Stimulated activated CD8-positive, alpha-beta memory T cell treated with anti-CD3 and anti-CD28 coated beads, Interleukin-4, amount 100 ng/mL, for 48 hours (primary cell): Measurements from ENCODE around the gene KCNH5.
"Not testable (repeated sequence)": the region's sequence is repeated elsewhere in the genome, so short reads cannot be mapped to it uniquely, and the experiment has no call there.

Source experiments
- DNase-seq: peaks from one replicate; pipeline ENCODE4 v3.0.0-alpha.2; 2020

The KCNH5 gene

DNA sequence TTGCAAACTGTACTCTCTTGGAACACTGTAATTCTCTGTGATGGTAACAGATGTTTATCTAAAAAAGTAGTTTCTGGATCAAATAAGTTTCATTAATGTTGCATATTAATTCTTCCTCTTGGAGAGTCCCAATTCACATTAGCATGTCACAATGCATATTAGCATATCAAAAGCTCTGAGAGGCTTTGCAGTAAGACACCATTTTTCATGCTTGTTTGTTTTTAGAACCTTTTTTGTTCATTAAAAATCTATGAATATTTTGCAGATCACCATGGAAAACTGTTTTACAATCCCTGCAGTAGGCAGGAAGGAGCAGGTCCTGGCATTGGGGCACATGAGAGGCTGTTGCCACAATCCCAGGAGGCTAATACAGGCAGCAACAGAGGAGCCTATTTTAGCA, 180.7 kb downstream of the KCNH5 start:
- DNase-seq, result no peak

DNA sequence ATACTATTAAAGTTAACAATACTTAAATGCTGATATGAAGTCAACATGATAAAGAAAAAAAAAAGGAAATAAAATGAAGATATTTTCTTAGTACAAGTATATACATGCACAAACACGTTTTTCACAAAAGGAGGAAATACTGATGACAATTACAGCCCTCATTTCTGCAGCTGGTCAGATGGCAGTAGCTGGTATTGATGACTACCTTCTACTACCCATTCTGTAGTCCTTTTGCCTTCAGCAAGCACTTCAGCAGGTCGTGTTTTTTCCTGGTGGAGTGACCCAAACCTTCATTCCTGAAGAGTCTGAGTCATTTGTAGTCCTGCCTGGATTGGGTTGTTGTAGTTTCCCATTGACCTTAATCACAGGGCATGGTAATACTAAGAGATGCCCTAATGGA, 187.2 kb downstream of the KCNH5 start:
- DNase-seq, result not testable (repeated sequence)

GRCh38 chr14:62854951-62855350, 190.3 kb downstream of the KCNH5 start:
- DNase-seq, result no peak

- no peak for DNase-seq
These were observed 198.1 kb downstream of the KCNH5 start for GRCh38 chr14:62847168-62847567.

DNA sequence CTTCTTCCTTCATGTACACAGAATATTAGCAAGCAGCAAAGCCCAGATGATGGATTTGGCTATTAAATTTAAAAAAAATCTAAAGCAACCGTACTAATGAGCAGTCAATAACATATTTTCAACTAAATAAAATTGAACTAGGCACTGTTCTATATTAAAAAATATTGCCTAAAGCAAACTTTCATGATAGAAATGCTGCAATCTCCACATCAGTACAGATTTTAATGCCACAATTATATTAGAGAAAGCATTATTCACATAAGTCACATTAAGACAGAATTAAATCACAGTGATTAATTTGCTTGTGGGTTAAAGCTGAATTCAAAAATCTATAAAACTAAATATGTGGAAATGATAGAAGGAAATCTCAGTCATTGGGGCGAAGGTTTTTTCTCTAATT, 200.7 kb downstream of the KCNH5 start:
- no peak for DNase-seq

DNA sequence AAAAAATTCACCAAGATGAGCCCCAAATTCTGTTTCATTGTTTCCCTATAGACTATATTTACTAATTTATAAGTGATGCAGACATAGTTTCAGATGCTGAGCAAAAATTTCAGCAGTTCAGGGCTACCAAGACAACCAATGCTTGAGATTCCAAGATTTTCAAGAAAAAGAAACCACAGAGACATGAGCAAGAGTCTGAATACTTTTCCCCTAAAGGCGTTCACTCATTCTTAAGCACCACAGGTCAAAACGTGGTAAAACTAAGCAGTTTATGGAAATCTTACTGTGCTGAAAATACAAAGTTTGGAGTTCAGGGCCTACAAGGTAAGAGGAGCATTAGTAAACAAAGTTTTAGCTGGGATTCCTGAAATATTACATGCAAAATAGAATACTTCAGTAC, 221.2 kb downstream of the KCNH5 start:
- no peak for DNase-seq

GRCh38 chr14:62819931-62820330, 225.3 kb downstream of the KCNH5 start:
- no peak for DNase-seq

- DNase-seq, result no peak
These were observed 237.6 kb downstream of the KCNH5 start for GRCh38 chr14:62807636-62808035.

DNA sequence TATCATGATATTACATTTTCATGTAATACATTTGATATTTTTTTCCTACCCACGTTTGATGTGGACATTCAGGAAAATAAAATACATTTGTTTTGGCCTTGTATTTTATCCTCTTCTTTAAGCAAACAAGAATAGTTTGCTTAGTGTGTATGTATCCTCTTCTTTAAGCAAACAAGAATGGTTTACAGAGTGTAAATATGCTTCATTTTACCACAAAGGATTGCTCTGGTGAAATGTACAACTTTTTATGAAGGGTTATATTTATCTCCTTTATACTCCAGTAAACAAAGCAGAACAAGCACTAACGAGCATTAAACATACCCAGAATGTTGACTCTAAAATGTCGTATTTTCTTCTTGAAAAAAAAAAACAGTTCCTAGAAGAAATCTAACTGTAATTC, 244.7 kb downstream of the KCNH5 start:
- no peak for DNase-seq

DNA sequence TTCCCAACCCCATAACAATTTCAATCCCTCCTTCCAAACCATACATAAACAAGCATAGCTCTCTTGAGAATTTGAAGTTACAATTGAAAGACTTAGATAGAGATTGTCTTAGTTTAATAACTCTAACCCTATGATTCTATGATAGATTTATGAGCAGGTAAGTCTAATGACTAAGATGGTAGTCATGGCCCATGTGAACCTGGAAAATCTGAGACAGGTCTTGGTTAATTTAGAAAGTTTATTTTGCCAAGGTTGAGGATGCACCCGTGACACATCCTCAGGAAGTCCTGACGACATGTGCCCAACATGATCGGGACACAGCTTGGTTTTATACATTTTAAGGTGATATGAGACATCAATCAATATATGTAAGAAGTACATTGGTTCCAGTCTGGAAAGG, 248.8 kb downstream of the KCNH5 start:
- no peak for DNase-seq

DNA sequence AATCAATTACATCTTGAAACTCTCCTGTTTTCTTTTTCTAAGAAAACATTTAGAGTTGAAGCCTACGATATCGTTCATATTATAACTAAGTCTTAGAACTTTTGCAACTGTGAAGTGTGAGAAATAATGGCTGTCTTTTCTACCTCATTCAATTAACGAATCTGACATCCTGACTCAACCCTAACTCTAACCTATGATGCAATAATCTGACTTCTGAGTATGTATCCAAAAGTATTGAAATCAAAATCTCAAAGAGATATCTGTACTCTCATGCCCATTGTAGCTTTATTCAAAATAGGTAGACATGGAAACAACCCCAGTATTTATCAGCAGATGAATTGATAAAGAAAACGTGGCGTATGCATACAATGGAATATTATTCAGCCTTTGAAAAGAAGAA, 252.7 kb downstream of the KCNH5 start:
- no peak for DNase-seq

- DNase-seq, result not testable (repeated sequence)
These were observed 263.9 kb downstream of the KCNH5 start for GRCh38 chr14:62781328-62781727.

- no peak for DNase-seq
These were observed 266.4 kb downstream of the KCNH5 start for GRCh38 chr14:62778852-62779251.

DNA sequence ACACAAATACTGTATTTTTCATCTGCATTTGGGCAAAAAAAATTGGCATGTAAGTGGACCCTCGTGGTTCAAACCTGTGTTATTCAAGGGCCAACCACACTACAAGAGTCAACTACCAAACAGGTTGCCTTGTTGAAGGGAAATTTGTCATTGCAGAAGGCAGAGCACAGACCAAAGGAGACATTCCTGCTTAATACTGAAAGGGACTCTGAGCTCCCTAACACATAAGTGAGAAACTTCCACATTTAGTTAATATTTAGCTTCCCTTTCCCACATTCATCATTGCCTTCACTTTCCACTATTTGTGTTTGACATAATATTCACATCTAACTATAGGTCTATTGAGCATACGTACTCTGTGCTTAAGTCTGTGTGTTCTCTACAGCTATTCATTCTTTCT, 266.9 kb downstream of the KCNH5 start:
- no peak for DNase-seq

- DNase-seq, result no peak
These were observed 267.7 kb downstream of the KCNH5 start for GRCh38 chr14:62777510-62777909.

DNA sequence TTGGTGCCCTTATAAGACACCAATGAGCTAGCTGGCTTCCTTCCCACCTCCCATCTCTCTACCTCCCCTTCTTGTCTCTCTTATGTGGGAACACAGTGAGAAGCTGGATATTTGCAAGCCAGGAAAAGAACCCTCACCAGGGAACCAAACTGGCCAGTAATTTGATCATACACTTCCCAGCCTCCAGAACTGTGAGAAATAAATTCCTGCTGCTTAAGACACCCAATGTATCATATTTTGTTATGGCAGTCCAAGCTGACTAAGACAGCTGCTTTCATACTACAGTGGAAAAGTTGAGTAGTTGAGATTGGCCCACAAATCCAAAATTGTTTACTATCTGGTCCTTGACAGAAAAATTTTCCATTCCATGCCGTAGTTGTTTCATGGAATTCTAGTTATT, 269.0 kb downstream of the KCNH5 start:
- no peak for DNase-seq

GRCh38 chr14:62768753-62769152, 276.5 kb downstream of the KCNH5 start:
- no peak for DNase-seq

GRCh38 chr14:62763951-62764350, 281.3 kb downstream of the KCNH5 start:
- DNase-seq, result no peak

DNA sequence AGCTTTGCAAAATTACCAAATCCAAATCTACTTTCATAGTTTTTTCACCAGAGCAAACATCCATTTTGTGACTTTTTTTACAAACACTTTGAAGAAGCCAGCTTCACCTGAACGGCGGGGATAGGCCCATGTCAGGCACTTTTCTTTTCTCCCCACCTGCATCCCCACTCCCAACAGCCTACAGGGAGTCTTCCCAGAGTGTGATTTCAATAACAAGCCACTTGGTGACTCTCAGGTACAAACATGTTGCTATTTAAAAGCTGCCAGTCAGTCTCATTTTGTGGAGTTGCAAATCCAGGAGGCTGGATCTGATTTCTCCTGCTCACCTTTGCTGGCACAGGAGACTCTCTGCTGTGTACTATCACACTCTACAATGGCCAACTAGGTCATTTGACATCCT, 285.5 kb downstream of the KCNH5 start:
- DNase-seq, result no peak

- DNase-seq, result not testable (repeated sequence)
These were observed 298.4 kb downstream of the KCNH5 start for GRCh38 chr14:62746881-62747280.

DNA sequence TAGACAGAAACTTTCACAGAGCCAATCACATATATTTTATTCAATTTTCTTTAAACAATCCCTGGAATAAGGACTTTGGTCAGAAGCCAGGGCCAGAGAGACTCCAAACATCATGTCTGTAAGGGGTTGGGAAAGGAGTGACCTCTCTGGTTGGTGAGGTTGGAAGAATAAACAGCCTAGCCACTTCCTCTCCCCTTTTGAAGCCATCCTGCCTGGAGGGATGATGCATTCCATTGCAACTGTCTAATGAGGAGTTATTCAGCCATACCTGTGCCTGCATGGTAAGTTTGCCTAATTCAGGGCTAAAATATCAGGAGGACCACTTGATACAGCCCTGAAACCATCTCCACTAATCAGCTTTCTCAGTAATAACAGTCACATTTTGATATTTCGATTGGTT, 299.8 kb downstream of the KCNH5 start:
- no peak for DNase-seq

DNA sequence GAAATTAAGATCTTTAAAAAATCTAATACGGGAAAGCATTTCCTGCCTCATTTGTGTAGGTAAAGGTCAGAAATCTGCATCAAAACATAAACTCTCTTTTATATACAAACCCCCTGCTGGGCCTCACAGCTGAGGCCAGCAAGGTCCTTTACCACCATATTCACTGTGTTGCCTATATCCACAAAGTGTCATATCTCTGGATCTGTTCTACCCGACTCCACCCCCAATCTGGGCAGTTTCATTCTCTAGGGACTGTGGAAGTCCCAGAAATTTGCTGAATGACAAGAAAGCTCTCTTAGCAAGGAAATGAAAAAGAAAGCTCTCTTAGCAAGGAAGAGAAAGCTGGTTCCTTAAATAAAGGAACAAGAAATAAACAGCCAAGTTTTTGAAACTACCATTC, 301.7 kb downstream of the KCNH5 start:
- no peak for DNase-seq

- no peak for DNase-seq
These were observed 302.1 kb downstream of the KCNH5 start for GRCh38 chr14:62743118-62743517.

DNA sequence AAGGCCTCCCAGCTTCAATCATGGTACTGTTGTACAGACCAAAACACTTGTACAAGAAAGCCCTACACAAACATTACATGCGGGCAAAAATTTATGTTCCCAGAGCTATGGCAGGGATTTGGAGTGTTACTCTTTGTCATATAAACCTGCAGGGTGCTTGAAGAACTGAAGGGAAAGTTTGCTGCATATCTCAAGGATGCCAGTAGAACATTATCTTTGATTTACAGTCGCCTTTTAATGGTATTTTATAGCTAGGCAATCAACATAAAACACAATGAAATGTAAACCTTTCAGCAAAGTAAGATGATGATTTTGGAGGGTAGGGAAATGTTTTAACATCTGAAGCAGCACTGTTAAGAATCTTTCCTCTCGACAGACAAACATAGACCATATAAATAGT, 305.6 kb downstream of the KCNH5 start:
- no peak for DNase-seq

DNA sequence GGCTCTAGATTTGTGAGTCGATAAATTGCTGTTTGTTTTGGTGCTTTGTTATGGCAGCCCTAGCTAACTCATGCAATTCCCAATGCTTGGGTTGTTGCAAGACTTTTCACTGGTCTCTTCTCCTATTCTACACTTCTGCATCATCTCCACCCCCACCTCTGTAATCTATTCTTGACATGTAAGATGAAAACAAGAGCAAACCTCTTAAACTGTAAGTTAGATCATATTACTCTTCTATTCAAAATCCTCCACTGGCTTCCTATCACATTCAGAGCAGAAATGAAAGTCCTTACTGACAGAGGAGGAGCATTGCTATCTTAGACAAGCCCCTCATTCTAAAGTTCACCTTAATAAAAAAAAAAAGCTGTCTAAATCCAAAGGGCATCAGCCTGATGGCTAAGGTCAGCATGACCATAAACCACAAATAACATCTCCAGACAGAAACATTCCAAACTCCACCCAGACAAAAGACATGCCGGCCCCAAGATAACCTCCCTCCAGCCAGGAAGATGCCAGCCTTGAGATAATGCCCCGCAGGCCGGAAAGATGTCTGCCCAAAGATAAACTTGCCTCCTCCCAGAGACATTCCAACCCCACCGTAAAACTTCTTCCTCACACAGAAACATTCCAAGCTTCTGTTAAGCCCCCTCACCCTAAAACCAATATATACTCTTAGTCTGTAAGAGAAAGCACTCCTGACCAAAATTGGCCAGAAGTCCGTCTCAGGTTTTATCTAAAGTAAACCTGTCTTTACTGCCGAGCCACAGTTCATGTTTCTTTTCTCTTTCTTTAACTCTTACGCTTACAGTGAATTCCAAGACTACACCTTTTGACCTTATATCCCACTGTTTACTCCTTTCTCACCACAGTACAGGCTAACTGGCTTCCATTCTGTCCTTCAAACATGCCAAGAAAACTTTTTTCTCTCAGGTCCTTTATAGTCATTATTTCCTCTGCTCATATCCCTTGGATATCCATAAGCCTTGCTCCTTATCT, 308.9 kb downstream of the KCNH5 start:
- no peak for DNase-seq
